HG02642 (cell line): ENCODE results near the gene CAMK4.
"Not testable (repeated sequence)": the region's sequence is repeated elsewhere in the genome, so short reads cannot be mapped to it uniquely, and the experiment has no call there.

ENCODE experiments used
- ATAC-seq: cut with Tn5 transposase; IDR thresholded peaks from one replicate; pipeline ENCODE4 v1.9.1; 2021; ENCODE audit warnings: mild to moderate bottlenecking; ENCODE audit not compliant: unreplicated experiment, poor library complexity

CAMK4 gene

DNA sequence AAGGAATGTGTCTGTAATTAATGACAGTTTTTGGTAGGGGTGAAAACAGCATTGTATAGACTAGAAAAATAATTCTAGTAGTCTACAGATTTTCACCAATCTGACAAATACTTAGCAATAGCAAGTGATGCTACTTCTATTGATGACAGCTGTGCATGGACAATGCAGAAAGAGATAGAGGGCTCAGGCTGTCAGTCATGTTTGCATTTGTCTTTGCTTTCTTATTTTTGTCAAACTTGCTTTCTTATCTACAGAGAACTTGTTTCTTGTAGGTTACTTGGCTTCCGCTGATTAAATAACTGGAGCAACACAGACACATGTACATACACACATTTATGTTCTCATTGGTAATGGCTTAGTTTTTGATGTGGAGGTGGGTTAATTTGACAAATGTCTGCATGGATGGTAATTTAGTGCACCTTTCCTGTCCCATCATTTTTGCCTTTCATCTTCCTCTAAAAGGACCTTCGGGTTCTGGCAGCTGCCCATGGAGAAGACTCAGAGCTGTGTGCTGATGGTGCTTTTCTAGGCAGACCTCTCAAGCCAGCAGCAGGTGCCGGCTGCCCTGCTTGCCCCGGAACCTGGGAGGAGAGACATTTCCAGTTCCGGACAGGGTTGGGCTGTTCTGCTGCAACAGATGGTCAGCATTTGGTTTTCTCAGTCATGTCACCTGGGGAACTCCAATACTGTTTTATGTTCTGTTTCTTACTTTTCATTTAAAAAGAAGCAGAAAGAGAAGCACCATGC, 28.8 kb downstream of the CAMK4 start:
- peak; percentile 59 for ATAC-seq

DNA sequence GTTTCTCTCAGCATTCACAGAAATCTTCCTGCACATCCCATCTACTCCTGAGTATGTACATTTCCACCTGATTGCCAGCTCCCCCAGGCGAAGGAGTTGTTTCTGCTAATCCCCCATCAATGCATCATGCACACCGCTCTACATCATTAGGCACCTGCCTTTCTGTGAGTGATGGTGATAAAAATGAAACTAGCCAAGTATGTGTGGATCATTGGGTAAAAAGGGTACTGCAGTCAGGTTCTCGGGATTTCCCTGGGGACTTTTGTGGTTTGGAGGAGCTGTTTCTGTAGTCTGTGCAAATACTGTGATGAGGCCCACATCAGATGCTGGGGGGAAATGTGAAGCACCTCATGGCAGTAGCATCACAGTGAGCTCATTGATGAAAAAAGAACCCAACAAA, 30.4 kb downstream of the CAMK4 start:
- peak; percentile 91 for ATAC-seq

DNA sequence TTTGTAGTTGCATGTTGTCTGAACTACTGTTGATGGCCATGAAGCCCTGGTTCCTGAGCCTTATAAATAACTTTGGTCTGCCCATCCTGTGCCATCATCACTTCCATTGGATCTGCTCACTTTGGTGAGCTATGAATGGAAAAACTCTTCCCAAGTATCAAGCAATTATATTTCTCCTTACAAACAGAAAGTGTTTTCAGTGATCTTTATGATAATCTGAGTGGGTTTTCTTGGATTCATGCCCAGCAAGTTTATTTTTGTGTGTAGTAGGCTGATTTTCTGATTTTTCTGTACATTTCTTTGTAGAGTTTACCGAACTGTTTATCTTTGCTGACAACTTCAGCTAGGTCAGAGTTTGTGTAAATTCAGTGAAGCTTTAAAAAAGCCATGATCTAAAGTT, 31.0 kb downstream of the CAMK4 start:
- ATAC-seq = peak; percentile 8

DNA sequence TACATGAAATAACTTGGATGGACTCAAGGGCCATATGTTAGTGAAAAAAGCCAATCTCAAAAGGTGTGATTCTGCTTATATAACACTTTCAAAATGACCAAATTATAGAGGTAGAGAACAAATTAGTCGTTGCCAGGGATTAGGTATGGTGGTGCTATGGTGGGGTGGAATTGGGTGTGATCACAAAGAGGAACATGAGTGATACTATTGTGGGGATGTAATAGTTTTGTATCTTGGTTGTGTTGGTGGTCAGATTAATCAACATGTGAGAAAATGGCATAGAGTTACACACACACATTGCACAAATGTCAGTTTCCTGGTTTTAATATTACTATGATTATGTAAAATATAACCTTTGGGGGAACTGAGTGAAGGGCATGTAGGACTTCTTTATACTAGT, 31.9 kb downstream of the CAMK4 start:
- ATAC-seq = no peak

DNA sequence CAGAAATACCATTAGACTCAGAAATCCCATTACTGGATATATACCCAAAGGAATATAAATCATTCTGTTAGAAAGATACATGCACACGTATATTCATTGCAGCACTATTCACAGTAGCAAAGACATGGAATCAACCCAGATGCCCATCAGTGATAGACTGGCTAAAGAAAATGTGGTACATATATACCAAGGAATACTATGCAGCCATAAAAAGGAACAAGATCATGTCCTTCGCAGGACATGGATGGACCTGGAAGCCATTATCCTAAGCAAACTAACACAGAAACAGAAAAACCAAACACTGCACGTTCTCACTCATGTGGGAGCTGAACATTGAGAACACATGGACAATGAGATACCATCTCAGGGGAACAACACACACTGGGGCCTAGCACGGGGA, 33.4 kb downstream of the CAMK4 start:
- not testable (repeated sequence) for ATAC-seq

DNA sequence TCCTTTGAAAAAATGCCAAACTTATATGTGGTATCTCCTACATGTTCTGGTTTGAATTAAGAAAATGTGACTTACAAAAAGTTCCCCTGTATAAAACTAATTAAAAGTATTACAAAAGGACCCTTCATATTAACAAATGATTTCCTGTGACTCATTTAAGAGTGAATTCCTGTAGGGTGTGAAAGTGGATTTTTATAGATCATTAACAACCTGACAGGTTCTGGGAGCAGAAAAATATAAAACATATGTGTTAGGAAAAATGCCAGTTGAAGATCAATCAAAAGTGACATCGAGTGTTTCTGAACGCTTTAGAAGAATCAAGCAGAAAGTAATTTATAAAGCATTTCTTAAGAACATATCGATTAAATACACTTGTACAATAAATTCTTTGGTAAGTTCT, 35.5 kb downstream of the CAMK4 start:
- ATAC-seq = no peak

DNA sequence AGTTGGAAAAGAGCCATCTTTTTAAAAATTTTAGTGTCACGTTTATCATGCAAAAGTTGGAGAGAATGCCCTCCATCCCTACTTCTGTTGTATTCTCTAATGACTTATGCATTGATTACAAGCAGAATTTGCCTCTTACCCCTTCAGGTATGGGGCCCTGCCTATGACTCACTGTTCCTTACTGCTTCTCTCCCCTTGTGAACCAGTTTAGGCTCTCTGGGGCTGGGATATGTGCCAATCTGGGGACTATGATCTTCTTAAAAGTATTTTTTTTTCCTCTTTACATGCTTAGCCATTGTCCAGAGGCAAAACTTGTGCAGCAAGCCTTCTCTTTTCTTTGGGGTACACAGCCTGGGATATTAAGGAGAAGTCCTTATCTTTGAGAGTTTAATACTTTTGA, 37.4 kb downstream of the CAMK4 start:
- no peak for ATAC-seq

DNA sequence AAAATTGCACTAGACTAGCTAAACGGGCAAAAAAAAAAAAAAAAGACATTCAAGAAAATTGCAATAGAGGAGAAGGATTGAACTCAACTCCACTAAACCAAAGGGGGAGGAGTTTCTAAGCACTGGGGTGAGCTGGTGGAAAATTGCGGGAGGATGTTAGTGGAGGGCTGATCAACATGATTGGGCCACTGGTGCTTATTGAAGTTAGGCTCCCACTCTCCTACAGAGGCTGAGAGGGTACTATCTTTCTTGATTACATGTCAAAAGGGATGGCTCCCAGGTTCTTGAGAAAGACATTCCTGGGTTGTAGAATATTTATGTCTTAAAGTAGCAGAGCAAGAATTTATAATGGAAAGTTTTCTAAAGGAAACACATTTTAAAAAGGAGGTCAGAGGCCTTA, 38.0 kb downstream of the CAMK4 start:
- no peak for ATAC-seq

DNA sequence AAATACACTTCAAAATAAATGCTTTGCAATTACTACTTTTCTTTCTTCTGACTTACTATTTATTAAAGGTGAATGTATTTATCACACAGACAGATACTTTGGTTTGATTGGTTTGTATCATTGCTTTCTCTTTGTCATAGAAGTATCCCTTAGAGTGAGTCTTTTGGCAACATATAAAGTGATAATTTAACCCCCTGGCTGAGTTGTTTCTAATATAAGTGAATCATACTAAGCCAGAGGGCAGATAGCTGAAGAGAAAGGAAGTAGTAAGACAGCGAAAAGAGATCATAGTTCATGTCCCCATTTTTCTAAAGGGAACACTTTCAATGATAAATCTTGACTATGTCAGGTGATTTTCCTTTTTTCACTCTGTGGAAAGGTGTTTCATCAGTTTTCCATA, 38.6 kb downstream of the CAMK4 start:
- no peak for ATAC-seq

DNA sequence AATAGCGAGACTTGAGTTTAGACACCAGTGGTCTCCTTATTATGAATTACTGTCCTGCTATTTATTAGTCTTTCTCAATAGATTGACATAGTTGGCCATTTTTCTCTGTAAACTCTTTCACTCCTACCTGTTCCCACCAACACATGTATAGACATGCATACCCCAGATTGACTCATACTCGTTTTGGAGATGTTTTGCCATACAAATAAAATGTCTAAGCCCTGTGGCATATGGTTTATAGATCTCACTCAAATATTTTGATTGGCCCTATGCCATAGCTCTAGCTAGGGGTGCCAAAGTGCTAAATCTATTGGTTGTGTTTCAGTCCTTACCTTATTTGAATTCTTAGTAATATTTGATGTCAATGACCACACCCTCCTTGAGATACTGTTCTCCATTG, 42.3 kb downstream of the CAMK4 start:
- no peak for ATAC-seq

DNA sequence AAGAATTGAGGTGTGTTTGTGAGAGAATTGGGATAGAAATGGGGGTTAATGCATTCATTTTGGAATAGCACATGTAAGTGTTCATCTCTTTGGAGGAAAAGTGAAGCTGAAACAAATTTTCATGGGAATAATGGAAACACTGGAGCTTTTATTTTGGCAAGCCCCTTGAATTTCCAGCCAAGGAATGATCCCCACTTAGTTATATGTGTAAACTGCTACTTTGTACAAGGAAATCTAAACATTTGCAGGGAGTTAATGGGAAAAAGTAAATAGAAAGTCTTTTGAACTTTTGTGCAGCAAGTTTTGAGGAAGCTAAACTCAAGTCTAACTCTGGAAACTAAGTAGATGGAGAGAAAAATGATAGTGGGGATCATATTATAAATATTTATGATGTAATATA, 44.1 kb downstream of the CAMK4 start:
- no peak for ATAC-seq

DNA sequence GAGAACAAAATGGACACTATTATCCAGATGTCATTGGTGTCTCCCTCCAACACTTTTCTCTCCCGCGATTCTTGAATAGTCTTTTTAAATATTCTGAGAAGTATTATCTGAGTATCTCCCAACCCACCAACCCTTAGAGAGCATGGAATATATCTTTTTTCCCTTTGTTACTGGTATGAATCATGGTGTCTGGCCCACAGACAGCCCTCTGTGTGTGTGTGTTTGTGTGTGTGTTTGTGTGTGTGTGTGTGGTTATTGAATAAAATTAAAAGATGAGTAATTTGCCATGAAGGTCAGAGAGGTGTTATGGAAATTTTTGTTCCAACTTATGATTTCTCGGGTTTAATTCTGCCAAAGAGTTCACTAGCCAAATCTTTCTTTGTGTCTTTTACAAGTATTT, 47.7 kb downstream of the CAMK4 start:
- ATAC-seq = no peak

DNA sequence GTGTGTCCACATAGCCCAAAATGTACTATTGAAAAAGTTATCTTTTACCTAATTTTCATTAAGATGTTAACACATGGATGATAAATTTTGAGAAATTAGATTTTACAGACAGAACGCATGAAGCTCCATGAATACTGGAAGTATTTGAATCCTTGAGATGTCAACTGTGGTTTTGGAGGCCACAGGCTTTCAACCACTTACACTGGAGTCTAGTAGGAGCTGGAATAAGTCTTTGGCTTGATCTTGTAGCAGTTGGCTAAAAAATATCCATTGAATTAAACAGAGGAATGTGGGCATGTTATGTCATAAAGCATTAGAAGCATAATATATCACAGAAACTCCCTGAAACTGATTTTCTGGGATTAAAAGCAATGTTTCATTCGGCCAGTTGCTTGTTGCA, 52.9 kb downstream of the CAMK4 start:
- ATAC-seq = no peak

DNA sequence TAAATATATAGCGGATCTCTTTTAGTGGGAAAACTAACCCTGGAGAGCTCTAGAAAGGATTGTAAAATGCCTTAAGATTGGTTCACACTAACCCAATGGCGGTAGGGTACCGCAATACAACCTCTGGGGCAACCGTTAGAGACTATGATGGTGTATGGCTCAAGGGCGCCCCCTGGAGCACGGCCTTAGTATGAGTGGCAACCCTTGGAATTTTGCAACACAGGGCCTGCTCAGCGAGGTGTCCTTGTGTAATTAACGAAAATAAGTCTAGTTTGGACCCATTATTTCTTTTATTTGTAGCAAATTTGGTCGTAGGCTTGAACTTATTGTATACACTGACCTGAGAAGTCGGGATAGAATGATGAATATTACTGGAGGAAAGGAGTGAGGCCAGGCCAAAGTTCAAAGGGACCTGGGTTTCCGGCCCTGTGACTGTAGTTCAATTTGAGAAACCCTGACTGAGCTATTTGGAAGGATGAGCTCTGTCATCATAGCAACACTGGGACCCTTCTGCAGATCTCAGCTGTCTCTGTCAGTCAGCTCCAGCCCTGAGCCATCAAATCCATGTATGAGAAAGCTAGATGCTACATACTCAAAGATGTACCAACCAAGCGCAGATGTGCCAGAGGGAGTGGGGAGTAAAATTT, 54.8 kb downstream of the CAMK4 start:
- peak; percentile 98 for ATAC-seq

DNA sequence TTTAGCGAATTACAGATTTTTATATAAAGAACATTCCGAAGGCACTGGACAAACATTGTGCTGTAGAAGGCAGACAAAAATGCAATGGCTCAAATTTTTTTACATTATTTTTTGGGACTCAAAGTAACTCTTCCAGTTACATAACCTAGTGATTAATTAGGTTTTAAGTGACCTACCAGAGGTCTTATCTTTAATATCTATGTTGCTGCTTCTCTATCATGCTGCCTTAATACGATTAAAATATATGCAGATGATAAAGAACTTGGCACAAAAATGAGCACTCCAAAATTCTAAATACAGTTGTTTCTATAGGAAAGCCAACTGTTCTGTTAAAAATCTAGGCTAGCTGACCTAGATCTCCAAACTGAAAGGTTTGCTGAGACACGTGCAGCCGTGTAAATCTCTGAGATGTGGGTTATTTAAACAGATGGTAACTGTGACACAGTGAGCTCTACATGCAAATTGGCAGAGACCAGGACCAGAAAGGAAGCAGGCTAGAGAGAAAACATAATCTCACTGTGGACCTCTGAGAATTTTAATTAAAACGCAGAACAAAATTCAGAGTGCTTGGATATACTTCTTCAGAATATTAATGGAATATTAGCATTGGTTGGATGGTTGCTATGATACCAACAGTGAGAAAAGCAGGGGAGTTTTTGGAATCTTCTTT, 56.2 kb downstream of the CAMK4 start:
- no peak for ATAC-seq

DNA sequence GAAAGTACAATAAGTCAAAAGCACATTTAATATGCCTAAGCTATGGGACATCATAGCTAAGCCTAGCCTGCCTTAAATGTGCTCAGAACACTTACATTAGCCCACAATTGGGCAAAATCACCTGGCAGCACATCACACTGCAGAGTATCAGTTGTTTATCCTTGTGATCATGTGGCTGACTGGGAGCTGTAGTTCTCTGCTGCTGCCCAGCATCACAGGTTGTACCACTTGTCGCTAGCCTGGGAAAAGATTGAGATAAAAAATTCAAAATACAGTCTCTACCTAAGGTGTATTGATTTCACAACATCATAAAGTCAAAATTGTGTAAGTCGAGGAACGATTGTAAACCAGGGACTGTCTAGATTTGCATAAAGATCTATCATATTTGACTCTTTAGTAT, 58.6 kb downstream of the CAMK4 start:
- no peak for ATAC-seq

DNA sequence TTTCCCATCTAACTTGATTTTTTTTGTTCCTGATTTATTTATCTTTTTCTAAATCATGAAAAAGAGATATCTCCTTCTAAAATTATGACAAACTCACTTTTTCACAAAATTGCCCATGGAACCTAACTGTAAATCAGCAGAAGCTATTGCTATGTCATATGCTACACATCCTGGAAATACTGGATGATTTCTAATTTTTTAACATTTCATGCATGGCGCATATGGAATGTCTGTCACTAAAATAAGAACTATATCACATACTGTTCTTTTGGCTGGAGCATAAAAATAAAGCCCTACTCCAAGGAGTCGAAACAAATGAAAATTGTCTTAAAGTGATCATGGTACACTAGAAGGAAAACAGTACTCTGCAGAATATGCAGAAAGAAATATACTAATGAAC, 60.6 kb downstream of the CAMK4 start:
- ATAC-seq = no peak

DNA sequence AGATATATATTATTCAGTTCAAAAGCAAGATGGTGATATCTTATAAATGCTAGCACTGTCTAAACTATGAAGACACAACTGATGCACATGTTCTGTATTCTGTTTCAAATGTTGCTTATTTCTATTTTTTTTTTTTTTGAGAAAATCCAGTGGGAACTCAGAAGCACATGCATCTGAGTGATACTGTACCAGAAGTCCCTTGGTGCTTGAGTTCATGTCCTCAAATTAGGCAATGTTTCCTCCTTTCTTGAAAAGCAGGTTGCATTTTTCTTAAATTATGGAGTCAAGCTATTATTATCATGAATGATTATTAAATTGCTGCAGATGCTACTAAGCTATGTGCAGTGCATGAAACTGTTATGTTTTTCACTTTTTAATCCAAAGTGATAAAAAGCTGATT, 70.4 kb downstream of the CAMK4 start:
- ATAC-seq = no peak

DNA sequence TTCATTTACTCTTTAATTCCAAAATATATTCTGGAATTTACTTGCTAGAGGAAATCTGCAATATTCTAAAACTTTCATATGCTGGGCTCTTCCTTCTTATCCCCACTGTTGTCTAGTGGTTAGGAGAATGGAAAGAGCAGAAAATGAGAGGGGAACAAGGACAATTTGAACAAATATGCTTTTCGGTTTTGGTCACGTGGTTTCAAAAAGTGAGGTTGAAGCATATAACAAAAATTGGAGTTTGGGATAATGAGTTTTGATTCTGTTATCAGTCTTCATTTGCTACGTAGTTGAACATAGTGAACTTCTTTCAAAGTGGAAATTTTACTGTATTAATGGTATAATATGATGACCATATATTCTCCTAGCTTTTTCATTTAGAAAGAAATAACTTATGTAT, 71.5 kb downstream of the CAMK4 start:
- no peak for ATAC-seq

DNA sequence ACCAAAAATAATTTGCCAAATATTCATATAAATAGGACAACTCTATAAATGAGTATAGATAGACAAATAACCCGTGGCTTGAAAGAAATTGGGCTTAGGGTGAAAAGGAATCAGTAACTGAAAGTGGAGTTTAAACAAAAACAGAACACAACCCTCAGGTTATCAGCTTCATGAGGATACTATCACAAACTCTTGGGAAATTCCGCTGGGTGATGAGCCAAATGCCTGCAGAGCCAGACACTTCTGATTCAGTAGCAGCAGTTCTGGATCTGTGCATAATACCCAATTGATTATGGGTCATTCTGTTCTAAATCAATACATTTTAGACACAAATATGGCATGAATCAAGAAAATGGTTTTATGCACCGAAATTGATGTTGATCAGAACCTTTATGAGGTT, 72.4 kb downstream of the CAMK4 start:
- no peak for ATAC-seq

DNA sequence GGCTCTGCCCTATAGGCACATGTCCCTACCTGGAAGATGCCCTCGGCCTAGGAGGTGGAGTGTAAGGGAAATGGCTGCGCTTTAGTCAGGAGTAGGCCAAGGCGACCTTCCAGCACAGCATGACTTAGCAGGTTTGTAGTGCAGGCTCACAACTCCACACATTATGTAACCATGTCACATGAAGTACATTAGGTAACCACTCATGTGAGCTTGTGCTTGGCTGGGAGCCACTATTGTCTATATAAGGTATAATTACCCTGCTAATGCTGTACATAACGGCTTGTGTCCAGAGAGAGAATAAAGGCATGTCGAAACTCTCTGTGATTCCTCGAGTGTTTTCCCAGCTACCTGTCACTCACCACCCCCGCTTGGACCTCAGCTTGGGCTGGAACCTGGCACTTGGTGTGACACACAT, 74.9 kb downstream of the CAMK4 start:
- no peak for ATAC-seq
